B cell (primary cell): Measurements from ENCODE around the gene SCEL. TPM values are rescaled to one million over a fixed set of nuclear protein-coding genes. Genes with fewer than 3 reads are reported as not detected.

Experiments used
- ATAC-seq: fragments of 200-7000 bp; cut with Tn5 transposase; one replicate; pipeline ENCODE4 v1.10.0; 2021; ENCODE audit warnings: low read depth, mild to moderate bottlenecking, moderate number of reproducible peaks, moderate library complexity
- CTCF ChIA-PET: fragments of 350-600 bp; sonication (Branson Sonifier 250); formaldehyde crosslinking; loops from one replicate; lab custom pipeline; 2021; ENCODE audit warnings: antibody characterized with exemption, inconsistent platforms; lab: Charles Lee
- POLR2A ChIA-PET: fragments of 350-600 bp; sonication (Branson Sonifier 250); formaldehyde crosslinking; loops from one replicate; lab custom pipeline; 2021; ENCODE audit warnings: antibody characterized with exemption; lab: Charles Lee
- DNase-seq: peaks from one replicate; pipeline ENCODE4 v3.0.0; 2013
- H2AFZ ChIP-seq: 2 replicates; pipeline ENCODE4 v1.6.1; 2012; ENCODE audit warnings: mild to moderate bottlenecking, low read depth, low read length; ENCODE audit not compliant: insufficient read depth, poor library complexity, severe bottlenecking
- H3K27ac ChIP-seq, 2 donors: 1 replicate in 1 of 2; 2 replicates in 1 of 2; pipeline ENCODE4 v1.5.1; 2012 to 2013; ENCODE audit warnings: low read length in 2 of 2, mild to moderate bottlenecking in 2 of 2, moderate library complexity in 1 of 2
- H3K27me3 ChIP-seq, 4 experiments: fragments of 200-600 bp in 1 of 4; sonication (generic) in 1 of 4; replicated peaks in 1 of 4; 1 replicate in 2 of 4; 2 replicates in 2 of 4; pipeline versions ENCODE4 v1.6.1 to v1.7.0; 2013 to 2016; ENCODE audit warnings: low read length in 3 of 4, mild to moderate bottlenecking in 2 of 4, mixed read lengths in 1 of 4, moderate library complexity in 1 of 4; ENCODE audit not compliant: insufficient read depth in 4 of 4, control insufficient read depth in 3 of 4; ENCODE audit errors: control extremely low read depth in 1 of 4
- H3K36me3 ChIP-seq, 2 experiments: replicated peaks in 1 of 2; 1 replicate in 1 of 2; 2 replicates in 1 of 2; pipeline versions ENCODE4 v1.6.1 to v1.7.1; 2013; ENCODE audit warnings: low read length in 1 of 2; ENCODE audit not compliant: insufficient read depth in 2 of 2, control insufficient read depth in 1 of 2; ENCODE audit errors: control extremely low read depth in 1 of 2, extremely low read depth in 1 of 2
- H3K4me1 ChIP-seq, 2 donors: fragments of 200-600 bp in 1 of 2; sonication (generic) in 1 of 2; 1 replicate in 1 of 2; 2 replicates in 1 of 2; pipeline versions ENCODE4 v1.5.1 to v1.6.1; 2013 to 2017; ENCODE audit warnings: low read length in 2 of 2; ENCODE audit not compliant: control insufficient read depth in 2 of 2, insufficient read depth in 2 of 2
- H3K4me2 ChIP-seq: replicated peaks from 2 replicates; pipeline ENCODE3; 2012; ENCODE audit warnings: mild to moderate bottlenecking, low read depth, low read length; ENCODE audit not compliant: poor library complexity, severe bottlenecking
- H3K4me3 ChIP-seq, 5 experiments: fragments of 200-600 bp in 1 of 5; sonication (generic) in 1 of 5; 1 replicate in 3 of 5; 2 replicates in 2 of 5; pipeline versions ENCODE4 v1.5.1 to v1.7.0; 2011 to 2016; ENCODE audit warnings: low read length in 4 of 5, mild to moderate bottlenecking in 4 of 5, low read depth in 2 of 5, control low read depth in 1 of 5, moderate library complexity in 1 of 5; ENCODE audit not compliant: insufficient read depth in 1 of 5; ENCODE audit errors: control extremely low read depth in 1 of 5, extremely low read depth in 1 of 5
- H3K79me2 ChIP-seq: fragments of 200-600 bp; sonication (generic); one replicate; pipeline ENCODE4 v1.6.0; 2016; ENCODE audit warnings: low read length; ENCODE audit not compliant: control insufficient read depth, insufficient read depth
- H3K9ac ChIP-seq: fragments of 200-600 bp; sonication (generic); 2 replicates; pipeline ENCODE4 v1.6.1; 2017; ENCODE audit warnings: mild to moderate bottlenecking, low read length, moderate library complexity
- H3K9me3 ChIP-seq, 3 donors: one replicate each; pipeline versions ENCODE4 v1.6.1 to v1.7.1; 2013; ENCODE audit warnings: low read length in 2 of 3; ENCODE audit not compliant: control insufficient read depth in 2 of 3, insufficient read depth in 1 of 3; ENCODE audit errors: control extremely low read depth in 1 of 3
- H4K20me1 ChIP-seq: 2 replicates; pipeline ENCODE4 v1.6.0; 2012; ENCODE audit warnings: mild to moderate bottlenecking, low read length; ENCODE audit not compliant: insufficient read depth, control insufficient read depth, poor library complexity, severe bottlenecking
- H3K27ac Mint-ChIP-seq: one replicate; pipeline ENCODE4 v1.8.0; 2021; ENCODE audit warnings: mixed read lengths
- H3K27me3 Mint-ChIP-seq: one replicate; pipeline ENCODE4 v1.8.0; 2021; ENCODE audit warnings: mixed read lengths
- H3K4me1 Mint-ChIP-seq: one replicate; pipeline ENCODE4 v1.8.0; 2021; ENCODE audit warnings: mixed read lengths
- H3K4me3 Mint-ChIP-seq: one replicate; pipeline ENCODE4 v1.8.0; 2021; ENCODE audit warnings: mixed read lengths
- H3K9me3 Mint-ChIP-seq: one replicate; pipeline ENCODE4 v1.8.0; 2022; ENCODE audit warnings: mixed read lengths; ENCODE audit not compliant: insufficient read depth
- EZH2 ChIP-seq: IDR thresholded peaks from 2 replicates; pipeline ENCODE4 v1.6.1; 2012; ENCODE audit warnings: borderline replicate concordance, low read depth, mild to moderate bottlenecking, moderate library complexity, low read length; ENCODE audit not compliant: insufficient read depth, poor library complexity, severe bottlenecking
- WGBS: methylation state at CpG from one replicate; pipeline ENCODE4 v1.1.5; 2013; ENCODE audit warnings: missing lambda C conversion rate; ENCODE audit not compliant: insufficient coverage; 5-methylcytosine and 5-hydroxymethylcytosine counted together
- intact Hi-C: fragments of 100-400 bp; cut with micrococcal nuclease; formaldehyde crosslinking; loops from one replicate; pipeline ENCODE4 v1.10.0; 2022
- polyA plus RNA-seq: library from polyadenylated mRNA; depleted of rRNA; stranded (reverse); fragments of >200 nt; gene quantifications from 2 replicates; pipeline ENCODE4 v1.2.3, GENCODE V29; 2012
- total RNA-seq, 2 donors: library from RNA; stranded (reverse); fragments of 120-200 nt in 1 of 2; gene quantifications; 1 replicate in 1 of 2; 2 replicates in 1 of 2; pipeline versions ENCODE4 v1.2.3 to v1.2.4, GENCODE V29; 2013 to 2022
- TF ChIP-seq, protein P1 (sequence below): fragments of 200-600 bp; IDR thresholded peaks from one replicate; pipeline ENCODE4 v1.8.0; 2022; ENCODE audit warnings: antibody characterized with exemption, mild to moderate bottlenecking

Gene SCEL
- total and polyA plus RNA-seq, 2 donors (not counting 1 experiment from before 2014, with no cell fraction given): not detected

DNA sequence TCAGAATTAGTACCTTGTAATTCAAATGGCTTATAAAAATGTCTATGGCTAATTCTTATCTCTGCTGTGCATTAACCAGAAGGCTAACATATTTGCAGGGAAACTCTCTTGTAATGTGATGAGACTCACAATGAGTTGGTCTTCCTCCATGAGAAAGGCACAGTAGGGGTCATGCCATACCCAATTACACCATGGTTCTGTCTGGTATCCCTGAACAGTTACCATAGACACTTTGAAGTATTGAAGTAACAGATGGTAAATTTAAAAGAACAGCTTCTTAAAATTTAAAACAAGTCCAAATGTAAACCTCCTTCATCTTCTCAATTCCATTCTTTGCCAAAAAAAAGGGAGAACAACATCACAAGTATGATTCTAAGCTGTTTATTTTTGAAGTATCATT lies 139.3 kb downstream of the SCEL start:
- no peaks in the 10 kb centered on the region for H4K20me1 ChIP-seq
- H3K27me3 ChIP-seq: peaks cover 0 to 17% (median 6%) of the 10 kb centered on the region in 4 experiments
- intact Hi-C loops: no loop called here
- peaks cover 2 to 3% (median 3%) of the 10 kb centered on the region in 3 donors for H3K9me3 ChIP-seq
- DNase-seq (no peak), ATAC-seq (no peak)
- no peaks in the 10 kb centered on the region for H3K4me1 ChIP-seq
- no peak overlapping the region for H3K9ac ChIP-seq
- Mint-ChIP-seq H3K27me3 (peaks cover 63% of the 10 kb centered on the region), H3K4me3 (no peak overlapping the region), H3K9me3 (peaks cover 6% of the 10 kb centered on the region), H3K4me1 (no peaks in the 10 kb centered on the region), H3K27ac (no peak overlapping the region)
- H3K36me3 ChIP-seq: no peaks in the 10 kb centered on the region
- H3K27ac ChIP-seq: no peak overlapping the region
- no peaks in the 10 kb centered on the region for H3K79me2 ChIP-seq
- H2AFZ ChIP-seq: no peak overlapping the region
- ChIA-PET POLR2A (interaction anchor here (0.7 kb wide), 1 partner anchor 685 kb away, joined by 4 read pairs; no protein-coding TSS in a partner anchor), CTCF (interaction anchor here (0.6 kb wide), 1 partner anchor 655 kb away, joined by 4 read pairs; no protein-coding TSS in a partner anchor)
- H3K4me2 ChIP-seq: no peak overlapping the region
- H3K4me3 ChIP-seq: no peak overlapping the region
- no peak for TF ChIP-seq EZH2
- TF ChIP-seq, protein P1, sequence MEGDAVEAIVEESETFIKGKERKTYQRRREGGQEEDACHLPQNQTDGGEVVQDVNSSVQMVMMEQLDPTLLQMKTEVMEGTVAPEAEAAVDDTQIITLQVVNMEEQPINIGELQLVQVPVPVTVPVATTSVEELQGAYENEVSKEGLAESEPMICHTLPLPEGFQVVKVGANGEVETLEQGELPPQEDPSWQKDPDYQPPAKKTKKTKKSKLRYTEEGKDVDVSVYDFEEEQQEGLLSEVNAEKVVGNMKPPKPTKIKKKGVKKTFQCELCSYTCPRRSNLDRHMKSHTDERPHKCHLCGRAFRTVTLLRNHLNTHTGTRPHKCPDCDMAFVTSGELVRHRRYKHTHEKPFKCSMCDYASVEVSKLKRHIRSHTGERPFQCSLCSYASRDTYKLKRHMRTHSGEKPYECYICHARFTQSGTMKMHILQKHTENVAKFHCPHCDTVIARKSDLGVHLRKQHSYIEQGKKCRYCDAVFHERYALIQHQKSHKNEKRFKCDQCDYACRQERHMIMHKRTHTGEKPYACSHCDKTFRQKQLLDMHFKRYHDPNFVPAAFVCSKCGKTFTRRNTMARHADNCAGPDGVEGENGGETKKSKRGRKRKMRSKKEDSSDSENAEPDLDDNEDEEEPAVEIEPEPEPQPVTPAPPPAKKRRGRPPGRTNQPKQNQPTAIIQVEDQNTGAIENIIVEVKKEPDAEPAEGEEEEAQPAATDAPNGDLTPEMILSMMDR: no peak

DNA sequence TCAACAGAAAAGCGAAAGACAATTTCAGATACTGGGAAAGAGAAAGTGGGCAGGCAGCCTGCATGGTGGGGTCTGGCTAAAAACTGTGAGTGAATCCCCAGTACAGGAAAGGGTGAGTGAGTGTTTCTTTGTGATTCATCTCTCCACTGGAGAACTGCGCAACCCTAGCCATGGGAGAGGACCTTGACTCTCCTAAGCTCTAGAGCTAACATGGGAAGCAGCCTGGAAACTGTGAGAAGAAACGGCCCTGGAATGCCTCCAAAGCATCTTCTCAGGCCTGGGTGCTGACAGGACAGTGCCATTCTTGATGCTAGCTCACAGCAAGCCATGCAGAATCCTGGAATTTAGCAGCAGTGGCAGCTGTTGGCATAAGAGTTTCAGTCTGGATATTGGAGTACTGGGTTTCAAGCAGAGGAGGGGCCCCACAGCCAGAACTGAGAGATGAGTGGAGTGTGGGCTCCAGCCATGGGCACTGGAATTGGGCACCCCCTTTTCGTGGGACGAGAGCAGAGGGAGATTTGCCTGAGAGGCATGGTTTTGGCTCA lies 143.3 kb downstream of the SCEL start:
- intact Hi-C loops: no loop called here
- no peaks in the 10 kb centered on the region for H3K4me1 ChIP-seq
- no peak for DNase-seq
- no peak for ATAC-seq
- no peak overlapping the region for H2AFZ ChIP-seq
- H3K27me3 Mint-ChIP-seq: peaks cover 38% of the 10 kb centered on the region
- ChIA-PET POLR2A (no interaction called here), CTCF (no interaction called here)
- H3K27ac Mint-ChIP-seq: no peak overlapping the region
- no peaks in the 10 kb centered on the region for H3K4me1 Mint-ChIP-seq
- peaks cover 0 to 17% (median 9%) of the 10 kb centered on the region in 4 experiments for H3K27me3 ChIP-seq
- no peaks in the 10 kb centered on the region for H4K20me1 ChIP-seq
- no peak overlapping the region for H3K9ac ChIP-seq
- no peak overlapping the region for H3K4me2 ChIP-seq
- 78% methylated on average over 5 of the region's 5 CpGs for WGBS
- peaks cover 2 to 3% (median 3%) of the 10 kb centered on the region in 3 donors for H3K9me3 ChIP-seq
- no peak overlapping the region for H3K27ac ChIP-seq
- H3K4me3 ChIP-seq: no peak overlapping the region
- H3K36me3 ChIP-seq: no peaks in the 10 kb centered on the region
- H3K4me3 Mint-ChIP-seq: no peak overlapping the region
- H3K9me3 Mint-ChIP-seq: peaks cover 3% of the 10 kb centered on the region
- no peak for TF ChIP-seq EZH2
- TF ChIP-seq, protein P1: no peak
- no peaks in the 10 kb centered on the region for H3K79me2 ChIP-seq
